ENCODE data around the gene NUDT16L1. TPM values are rescaled to one million over a fixed set of nuclear protein-coding genes. Genes with fewer than 3 reads are reported as not detected.
"Not testable (repeated sequence)": the region's sequence is repeated elsewhere in the genome, so short reads cannot be mapped to it uniquely, and the experiment has no call there.

Gene NUDT16L1
- total and polyA plus RNA-seq, 2 of the 13 experiments (the other 11 are each of a cell fraction or from before 2014, with no cell fraction given): 28.0 to 40.5 TPM

GRCh38 chr16:4650443-4651074 lies 42.8 kb upstream of the NUDT16L1 start:
- ATAC-seq (peak; percentile 74), FAIRE-seq (peak; percentile 60), DNase-seq (ENCODE audit: low spot score) (peak; percentile 72)
- H3K4me2 ChIP-seq (ENCODE audit: low read depth, low read length); H3K27me3 ChIP-seq (ENCODE audit: control insufficient read depth in 1 of 2, insufficient read depth in 2 of 2, low read length in 2 of 2); in situ Hi-C loops (cut with HindIII; ENCODE audit: extremely low pct_ligation_motif_present, low pct_unique_long_range_greater_than_20kb); H3K9ac ChIP-seq (ENCODE audit: insufficient read depth, low read depth, low read length); H3K27ac ChIP-seq (ENCODE audit: extremely low read length, insufficient read depth, low read length); BruUV-seq (replicated peaks); H3K4me3 ChIP-seq (replicated peaks in 1 of 3; ENCODE audit: insufficient read depth in 1 of 3, low read depth in 2 of 3, low read length in 3 of 3); H4K20me1 ChIP-seq (ENCODE audit: insufficient read depth, low read length); H2AFZ ChIP-seq (ENCODE audit: low read length); intact Hi-C loops (cut with micrococcal nuclease; ENCODE audit: unreplicated experiment); CTCF ChIA-PET (ENCODE audit: low intra/inter-chr PET ratio, low total read pairs); H3K9me3 ChIP-seq (ENCODE audit: low read length); TF ChIP-seq LCORL (IDR thresholded peaks at IDR 0.05); MAZ (IDR thresholded peaks at IDR 0.05; ENCODE audit: borderline replicate concordance, low read depth, low read length): not testable (repeated sequence)
- WGBS (ENCODE audit: low lambda C conversion rate): 85% methylated on average over 14 of the region's 15 CpGs
- Histone ChIP-seq H3K79me2 (ENCODE audit: insufficient read depth, low read length) (peaks cover 30% of the 10 kb centered on the region), H3K4me1 (ENCODE audit: insufficient read depth, low read length) (peaks cover 52% of the 10 kb centered on the region), H3K36me3 (replicated peaks in 1 of 2; ENCODE audit: control insufficient read depth in 1 of 2, insufficient read depth in 2 of 2, low read length in 2 of 2) (peaks cover 17 to 36% of the 10 kb centered on the region in 2 experiments; a peak in 4 of 5 replicates)
- POLR2A ChIA-PET: interaction anchor here (1.2 to 2.5 kb wide), 2 partner anchors 13 to 34 kb away, joined by 5 to 9 read pairs; no protein-coding TSS in a partner anchor
- TF ChIP-seq ZNF614 (CRISPR knock-in tag; IDR thresholded peaks at IDR 0.05; ENCODE audit: borderline replicate concordance): peak; percentile 27; the same call in 1 of the 2 replicates
- peak; percentile 36; the same call in 1 of the 2 replicates for TF ChIP-seq RXRA (CRISPR knock-in tag; IDR thresholded peaks at IDR 0.05)
- peak; percentile 56; the same call in 1 of the 2 replicates for TF ChIP-seq LCORL (CRISPR knock-in tag; IDR thresholded peaks at IDR 0.05)
- TF ChIP-seq PPARG (CRISPR knock-in tag; conservative IDR thresholded peaks at IDR 0.05): peak; percentile 24; the same call in 1 of the 2 replicates
- TF ChIP-seq FOXA3 (CRISPR knock-in tag; IDR thresholded peaks at IDR 0.05): peak; percentile 25; the same call in 1 of the 2 replicates
- 0 out of 2 replicates have a peak, but pooled peaks have one; percentile 52 for TF ChIP-seq ZNF720 (CRISPR knock-in tag; IDR thresholded peaks at IDR 0.05)
- TF ChIP-seq ZNF784 (CRISPR knock-in tag; IDR thresholded peaks at IDR 0.05; ENCODE audit: borderline replicate concordance): peak; percentile 31; the same call in 1 of the 2 replicates
- TF ChIP-seq HIC2 (CRISPR knock-in tag; IDR thresholded peaks at IDR 0.05; ENCODE audit: low read depth): peak; percentile 48; the same call in 1 of the 2 replicates
- 0 out of 2 replicates have a peak, but pooled peaks have one; percentile 7 for TF ChIP-seq RARA (CRISPR knock-in tag; IDR thresholded peaks at IDR 0.05)
- 0 out of 2 replicates have a peak, but pooled peaks have one; percentile 15 for TF ChIP-seq MAZ (CRISPR knock-in tag; IDR thresholded peaks at IDR 0.05; ENCODE audit: low read depth)
- 0 out of 2 replicates have a peak, but pooled peaks have one; percentile 26 for TF ChIP-seq ZNF788 (CRISPR knock-in tag; IDR thresholded peaks at IDR 0.05; ENCODE audit: borderline replicate concordance)
- peak; percentile 30; the same call in 1 of the 2 replicates for TF ChIP-seq HNF1B (CRISPR knock-in tag; IDR thresholded peaks at IDR 0.05)
- TF ChIP-seq ELF3 (CRISPR knock-in tag; IDR thresholded peaks at IDR 0.05): 0 out of 2 replicates have a peak, but pooled peaks have one; percentile 16
- peak; percentile 34; the same call in 1 of the 3 replicates for TF ChIP-seq MXI1 (IDR thresholded peaks at IDR 0.05; ENCODE audit: borderline replicate concordance, low read depth, low read length)
- TF ChIP-seq SRY (CRISPR knock-in tag; IDR thresholded peaks at IDR 0.05): 0 out of 2 replicates have a peak, but pooled peaks have one; percentile 59
- peak; percentile 81 for TF ChIP-seq ZBTB38 (CRISPR knock-in tag; IDR thresholded peaks at IDR 0.05)
- peak; percentile 65 for TF ChIP-seq SALL1 (CRISPR knock-in tag; IDR thresholded peaks at IDR 0.05)

Data from HepG2 (cell line).